Endometrial microvascular endothelial cells (primary cell): ENCODE measurements around the gene HMOX2. TPM values are rescaled to one million over a fixed set of nuclear protein-coding genes. Genes with fewer than 3 reads are reported as not detected.

ENCODE experiments used
- in situ Hi-C: cut with HindIII; loops from 2 replicates; pipeline ENCODE4 v1.10.0; 2017; ENCODE audit warnings: low sequenced_read_pairs, low pct_unique_long_range_greater_than_20kb; ENCODE audit errors: inconsistent ontology term
- total RNA-seq: library from RNA; depleted of rRNA; stranded (reverse); fragments of >200 nt; gene quantifications from one replicate; pipeline ENCODE4 v1.2.3, GENCODE V29; 2015; ENCODE audit errors: inconsistent ontology term

HMOX2 gene, protein sequence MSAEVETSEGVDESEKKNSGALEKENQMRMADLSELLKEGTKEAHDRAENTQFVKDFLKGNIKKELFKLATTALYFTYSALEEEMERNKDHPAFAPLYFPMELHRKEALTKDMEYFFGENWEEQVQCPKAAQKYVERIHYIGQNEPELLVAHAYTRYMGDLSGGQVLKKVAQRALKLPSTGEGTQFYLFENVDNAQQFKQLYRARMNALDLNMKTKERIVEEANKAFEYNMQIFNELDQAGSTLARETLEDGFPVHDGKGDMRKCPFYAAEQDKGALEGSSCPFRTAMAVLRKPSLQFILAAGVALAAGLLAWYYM
- 103 TPM for total RNA-seq

DNA sequence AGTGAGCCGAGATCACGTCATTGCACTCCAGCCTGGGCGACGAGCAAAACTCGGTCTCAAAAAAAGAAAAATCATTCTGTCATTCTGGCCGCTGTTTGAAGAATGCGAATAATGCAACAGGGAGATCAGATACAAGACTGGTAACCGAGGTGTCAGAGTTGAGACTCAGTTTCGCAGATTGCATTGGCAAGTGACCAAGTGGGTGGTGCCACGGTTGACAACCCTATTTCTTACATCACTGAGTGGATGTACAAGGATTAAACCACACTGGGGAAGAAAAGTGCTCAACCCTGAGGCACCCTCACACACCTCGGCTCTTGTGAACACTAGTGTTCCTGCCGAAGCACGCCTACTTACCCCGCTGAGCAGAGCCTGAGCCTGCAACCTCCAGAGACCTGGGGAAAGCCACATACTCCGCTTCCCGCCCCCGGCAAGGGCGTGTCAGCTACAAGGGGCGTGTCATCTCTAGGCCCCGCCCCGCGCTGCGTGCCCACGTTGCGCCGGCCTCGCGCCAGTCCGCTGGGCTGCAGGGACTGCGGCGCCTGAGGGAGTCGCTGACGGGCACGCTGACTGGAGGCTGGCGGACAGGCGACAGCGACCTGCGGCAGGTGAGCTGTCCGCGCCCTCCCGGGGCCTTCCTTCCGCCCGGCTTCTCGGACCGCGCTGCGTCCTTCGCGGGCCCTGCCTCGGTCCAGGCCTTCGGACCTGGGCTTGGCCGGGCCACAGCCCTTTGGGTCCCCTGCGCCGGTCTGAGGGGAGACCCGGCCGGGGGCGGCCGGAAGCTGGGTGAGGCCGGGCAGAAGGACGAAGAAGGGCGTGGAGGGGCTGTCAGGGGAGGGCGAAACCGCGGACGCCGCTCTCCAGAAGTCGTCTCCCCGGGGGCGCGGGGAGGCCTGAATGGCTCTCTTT, at the start of gene HMOX2:
HMOX2 (plus strand) TSS at position 519 of the 909 bp plus-strand sequence. CDS start 29,127 bp downstream, outside the sequence.
- in situ Hi-C loops: no loop called here

DNA sequence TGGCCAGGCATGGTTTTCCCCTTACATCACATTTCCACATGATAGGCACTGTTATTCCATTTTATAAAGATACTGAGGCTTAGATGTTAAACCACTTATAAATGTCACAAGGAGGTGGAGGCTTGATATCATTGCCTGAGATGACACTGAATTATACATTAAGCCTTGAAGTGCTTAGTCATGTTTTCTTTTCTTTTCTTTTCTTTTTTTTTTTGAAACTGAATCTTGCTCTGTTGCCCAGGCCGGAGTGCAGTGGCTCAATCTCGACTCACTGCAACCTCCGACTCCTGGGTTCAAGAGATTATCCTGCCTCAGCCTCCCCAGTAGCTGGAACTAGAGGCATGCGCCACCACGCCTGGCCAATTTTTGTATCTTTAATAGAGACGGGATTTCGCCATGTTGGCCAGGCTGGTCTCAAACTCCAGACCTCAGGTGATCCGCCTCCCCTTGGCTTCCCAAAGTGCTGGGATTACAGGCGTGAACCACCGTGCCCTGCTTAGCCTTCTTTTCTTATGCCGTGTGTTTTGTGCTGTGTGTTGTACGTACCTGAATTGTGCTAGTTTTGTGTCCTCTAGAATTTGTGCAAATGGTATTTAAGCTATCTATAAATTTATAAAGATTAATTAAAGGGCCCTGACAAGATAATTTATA, 49.4 kb upstream of the HMOX2 start:
- in situ Hi-C loops: no loop called here

DNA sequence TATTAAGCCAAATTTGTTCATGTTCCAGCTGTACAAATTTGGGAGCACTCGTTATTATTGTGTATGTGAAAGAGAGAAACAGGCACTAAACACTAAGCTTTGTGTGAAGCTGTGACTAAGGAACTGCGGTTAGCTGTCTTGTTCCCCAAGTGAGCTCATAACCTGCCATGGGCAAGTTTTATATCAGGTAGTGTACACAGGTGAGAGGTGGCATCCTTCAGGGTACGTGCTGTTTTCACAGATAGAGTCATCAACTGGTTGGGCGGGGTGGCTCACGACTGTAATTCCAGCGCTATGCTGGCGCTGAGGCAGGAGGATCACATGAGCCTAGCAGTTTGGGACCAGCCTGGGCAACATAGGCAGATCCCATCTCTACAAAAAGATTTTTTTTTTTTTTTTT, 47.7 kb upstream of the HMOX2 start:
- in situ Hi-C loops: no loop called here

DNA sequence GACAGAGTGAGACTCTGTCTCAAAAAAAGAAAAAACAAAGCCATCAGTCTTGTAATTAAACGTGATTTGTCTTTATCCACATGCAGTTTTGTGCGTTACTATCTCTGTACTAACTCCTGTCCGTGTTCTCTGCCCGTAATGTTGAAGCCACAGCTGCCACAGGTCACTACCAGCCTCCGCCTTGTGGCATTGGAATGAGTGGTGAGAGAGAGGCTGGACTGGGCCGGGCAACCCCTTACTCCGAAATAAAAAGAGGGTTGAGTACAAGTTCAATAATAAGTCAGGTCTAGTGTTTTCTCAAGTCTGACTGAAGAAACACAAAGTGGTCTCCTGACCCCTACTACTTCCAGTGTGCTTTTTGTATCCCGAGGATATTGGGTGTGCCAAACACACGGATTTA, 45.2 kb upstream of the HMOX2 start:
- in situ Hi-C loops: no loop called here

DNA sequence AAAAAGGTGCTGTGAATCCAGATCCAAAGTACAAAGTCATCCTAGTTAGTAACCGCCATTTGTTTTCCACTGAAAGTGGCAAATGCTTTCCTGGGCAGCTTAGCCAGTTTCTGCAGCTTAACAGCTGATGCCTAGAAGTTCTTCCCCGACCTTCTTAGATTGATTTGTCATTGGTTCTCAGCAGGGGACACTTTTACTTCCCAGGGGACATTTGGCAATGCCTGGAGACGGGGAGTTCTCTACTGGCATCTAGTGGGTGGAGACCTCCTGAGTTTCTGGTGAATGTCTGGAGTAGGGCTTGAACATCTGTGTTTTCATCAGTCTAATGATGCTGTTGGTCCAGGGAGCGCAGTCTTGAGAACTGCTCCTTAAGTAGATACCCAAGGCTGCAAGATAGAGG, 43.0 kb upstream of the HMOX2 start:
- in situ Hi-C loops: no loop called here

DNA sequence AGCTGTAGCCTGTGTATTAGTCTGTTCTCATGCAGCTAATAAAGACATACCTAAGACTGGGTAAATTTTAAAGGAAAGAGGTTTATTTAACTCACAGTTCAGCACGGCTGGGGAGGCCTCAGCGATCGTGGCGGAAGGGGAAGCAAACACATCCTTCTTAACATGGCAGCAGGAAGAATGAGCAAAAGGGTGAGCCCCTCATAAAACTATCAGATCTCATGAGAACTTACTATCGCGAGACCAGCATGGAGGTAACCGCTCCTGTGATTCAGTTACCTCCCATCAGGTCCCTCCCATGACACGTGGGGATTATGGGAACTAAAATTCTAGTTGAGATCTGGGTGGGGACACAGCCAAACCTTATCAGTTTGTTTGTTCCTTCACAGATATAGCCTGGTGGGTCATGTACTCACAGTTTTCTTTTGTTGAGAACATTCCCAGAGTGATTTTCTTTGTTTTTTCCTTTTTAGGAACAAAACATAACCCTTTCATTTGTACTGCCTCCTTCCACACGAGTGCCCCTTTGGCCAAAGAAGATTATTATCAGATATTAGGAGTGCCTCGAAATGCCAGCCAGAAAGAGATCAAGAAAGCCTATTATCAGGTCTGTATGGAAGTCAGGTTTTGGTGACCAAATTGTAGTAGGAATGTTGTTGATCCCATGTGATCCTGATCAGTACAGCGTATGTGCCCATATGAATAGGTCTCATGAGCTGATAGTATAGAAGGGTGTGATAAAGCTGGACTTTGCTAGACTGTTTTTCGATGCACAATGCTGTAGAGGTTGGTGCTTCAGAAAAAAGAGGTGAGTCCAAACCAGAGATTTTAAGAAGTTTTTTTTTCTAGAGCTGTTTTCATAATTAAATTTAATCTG, 42.0 kb upstream of the HMOX2 start:
- in situ Hi-C loops: no loop called here

DNA sequence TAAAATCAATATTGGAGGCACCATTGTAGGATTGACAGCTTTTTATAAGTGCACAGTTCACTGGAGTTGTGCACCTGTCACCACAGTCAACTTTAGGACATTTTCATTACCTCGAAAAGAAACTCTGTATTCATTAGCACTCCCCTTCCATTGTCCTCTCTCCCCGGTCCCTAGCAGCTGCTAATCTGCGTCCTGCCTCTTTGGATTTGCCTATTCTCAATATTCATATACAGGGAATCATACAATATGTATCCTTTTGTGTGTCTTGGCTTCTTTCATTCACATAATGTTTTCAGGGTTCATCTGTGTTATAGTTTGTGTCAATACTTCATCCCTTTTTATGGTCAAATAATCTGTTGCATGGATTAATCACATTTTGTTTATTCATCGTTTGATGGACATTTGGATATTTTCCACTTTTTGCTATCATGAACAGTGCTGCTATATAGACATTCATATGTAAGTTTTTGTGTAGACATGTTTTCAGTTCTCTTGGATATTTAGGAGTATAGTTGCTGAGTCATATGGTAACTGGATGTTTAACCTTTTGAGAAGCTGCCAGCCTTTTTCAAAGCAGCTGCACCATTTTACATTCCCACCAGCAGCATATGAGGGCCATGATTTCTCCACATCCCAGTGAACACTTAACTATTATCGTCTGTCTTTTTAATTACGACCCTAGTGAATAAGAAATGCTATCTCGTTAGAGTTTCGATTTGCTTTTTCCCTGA, 40.7 kb upstream of the HMOX2 start:
- in situ Hi-C loops: no loop called here

DNA sequence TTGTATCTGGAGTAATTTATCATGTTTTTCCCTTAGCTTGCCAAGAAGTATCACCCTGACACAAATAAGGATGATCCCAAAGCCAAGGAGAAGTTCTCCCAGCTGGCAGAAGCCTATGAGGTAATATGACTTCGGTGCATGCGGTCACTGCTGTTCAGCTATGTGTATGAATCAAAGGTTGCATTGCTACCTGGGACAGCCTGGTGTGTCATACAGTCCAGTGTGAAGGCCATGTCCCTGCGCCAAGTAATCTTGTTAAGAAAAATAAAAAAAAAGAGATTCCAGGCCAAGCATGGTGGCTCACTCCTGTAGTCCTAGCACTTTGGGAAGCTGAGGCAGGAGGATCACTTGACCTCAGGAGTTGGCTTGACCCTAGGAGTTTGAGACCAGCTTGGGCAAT, 38.8 kb upstream of the HMOX2 start:
- in situ Hi-C loops: no loop called here

DNA sequence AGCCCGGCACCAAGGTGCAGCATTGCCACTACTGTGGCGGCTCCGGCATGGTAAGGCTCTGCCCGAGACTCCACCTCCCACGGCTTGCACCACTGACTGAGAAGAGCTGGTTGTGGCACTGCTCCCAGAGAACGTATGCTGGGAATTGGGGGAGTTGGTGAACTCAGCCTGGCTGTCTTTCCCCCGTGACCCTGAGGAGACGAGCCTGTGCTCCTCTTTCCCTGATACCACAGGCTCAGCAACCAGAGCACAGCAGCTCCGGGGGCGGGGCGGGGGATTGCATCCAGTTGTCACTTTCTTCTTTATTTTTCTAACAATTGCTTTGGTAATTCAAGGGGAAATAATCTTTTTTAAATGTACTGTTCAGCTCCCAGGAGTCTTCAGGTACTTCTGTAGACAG, 33.8 kb upstream of the HMOX2 start:
- in situ Hi-C loops: no loop called here

DNA sequence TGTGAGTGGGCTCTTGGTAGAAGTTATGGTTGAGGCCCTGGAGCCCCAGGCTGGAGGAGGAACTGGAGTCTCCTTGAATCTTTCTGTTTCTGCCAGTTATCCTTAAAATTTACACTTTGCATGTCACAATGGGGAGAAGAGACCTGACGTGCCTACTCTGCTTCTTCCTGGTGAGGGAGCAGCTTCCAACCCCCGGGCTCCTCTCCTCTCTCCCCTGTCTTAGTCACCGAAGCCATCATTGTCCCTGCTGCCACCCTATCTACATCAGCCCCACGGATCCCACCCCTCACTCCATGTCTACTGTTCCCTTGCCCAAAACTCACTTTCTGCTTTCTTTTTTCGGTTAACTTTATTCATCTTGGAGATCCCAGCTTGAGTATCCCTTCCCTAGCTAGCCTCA, 32.9 kb upstream of the HMOX2 start:
- in situ Hi-C loops: no loop called here

DNA sequence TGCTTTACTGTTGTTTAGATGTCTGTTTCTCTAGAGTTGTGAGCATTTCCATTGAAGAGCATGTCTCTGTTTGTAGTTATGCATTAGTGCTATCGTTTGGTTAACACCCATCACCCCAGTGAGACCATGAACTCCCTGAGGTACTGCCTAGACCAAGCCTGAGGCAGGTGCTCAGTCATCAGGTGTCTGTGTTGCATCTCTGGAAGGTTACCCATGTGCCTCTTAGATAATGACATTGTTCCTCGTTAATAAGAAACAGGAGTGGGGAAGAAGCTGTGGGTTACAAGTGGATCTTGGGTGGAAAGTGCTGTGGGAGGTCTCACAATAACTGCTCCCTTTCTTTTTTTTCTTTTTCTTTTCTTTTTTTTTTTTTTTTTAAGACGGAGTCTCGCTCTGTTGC, 32.2 kb upstream of the HMOX2 start:
- in situ Hi-C loops: no loop called here

DNA sequence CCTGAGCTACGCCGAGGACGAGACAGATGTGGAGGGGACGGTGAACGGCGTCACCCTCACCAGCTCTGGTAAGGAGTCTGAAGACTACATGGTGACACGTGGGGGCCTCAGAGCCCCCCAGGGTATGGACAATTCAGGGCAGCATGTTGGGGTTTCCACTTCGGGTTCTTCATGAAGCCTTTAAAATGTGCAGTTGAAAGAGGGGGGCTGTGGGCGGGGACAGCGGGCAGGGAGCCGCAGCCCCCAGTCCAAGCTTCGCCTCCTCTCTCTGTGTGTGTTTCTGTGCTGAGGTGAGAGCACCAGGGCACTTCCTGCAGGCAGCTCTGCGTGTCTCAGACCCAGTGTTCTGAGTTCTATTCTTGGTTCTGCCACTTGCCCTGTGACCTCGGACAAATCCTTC, 25.8 kb upstream of the HMOX2 start:
- in situ Hi-C loops: loop anchor here (10.0 kb wide), 1 partner anchor 54 kb away; no protein-coding TSS in a partner anchor

DNA sequence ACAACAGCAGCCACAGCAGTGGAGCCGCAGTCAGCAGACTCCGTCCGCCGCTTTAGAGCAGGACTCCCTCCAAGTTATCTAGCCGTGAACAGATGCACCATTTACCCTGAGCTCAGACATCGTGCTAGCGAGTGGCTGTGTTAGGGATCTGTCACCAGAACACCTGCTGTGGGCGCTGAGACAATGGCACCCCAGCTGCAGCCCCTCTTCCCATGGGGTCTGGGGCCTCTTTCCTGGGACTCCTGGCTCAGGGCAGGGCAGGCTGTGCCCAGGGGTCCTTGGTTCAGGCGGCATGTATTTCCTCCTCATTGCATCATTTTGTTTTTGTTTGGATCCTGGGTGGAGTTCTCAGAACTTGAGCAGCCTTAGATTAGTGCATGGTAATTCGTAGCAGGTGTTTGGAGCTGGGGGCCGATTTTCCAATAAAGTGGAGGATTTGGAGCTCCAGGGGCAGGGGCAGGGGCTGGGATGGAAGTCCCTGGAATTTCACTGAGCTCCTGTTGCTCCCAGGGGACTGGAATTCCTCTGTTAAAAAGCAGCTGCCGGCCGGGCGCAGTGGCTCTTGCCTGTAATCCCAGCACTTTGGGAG, 25.2 kb upstream of the HMOX2 start:
- in situ Hi-C loops: loop anchor here (10.0 kb wide), 1 partner anchor 54 kb away; no protein-coding TSS in a partner anchor

DNA sequence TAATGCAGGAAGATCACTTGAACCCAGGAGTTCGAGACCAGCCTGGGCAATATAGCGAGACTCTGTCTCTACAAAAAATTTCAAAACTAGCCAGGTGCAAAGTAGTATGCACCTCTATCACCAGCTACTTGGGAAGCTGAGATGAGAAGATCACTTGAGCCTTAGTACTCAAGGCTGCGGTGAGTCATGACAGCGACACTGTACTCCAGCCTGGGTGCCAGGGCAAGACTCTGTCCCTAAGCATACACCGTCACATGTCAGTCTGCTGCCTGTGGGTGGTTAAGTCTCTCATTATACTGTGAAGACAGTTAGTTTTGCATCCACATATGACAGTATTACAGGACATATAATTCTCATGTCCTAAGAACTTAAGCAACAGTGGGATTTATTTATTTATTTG, 23.5 kb upstream of the HMOX2 start:
- in situ Hi-C loops: loop anchor here (10.0 kb wide), 1 partner anchor 52 kb away; no protein-coding TSS in a partner anchor

DNA sequence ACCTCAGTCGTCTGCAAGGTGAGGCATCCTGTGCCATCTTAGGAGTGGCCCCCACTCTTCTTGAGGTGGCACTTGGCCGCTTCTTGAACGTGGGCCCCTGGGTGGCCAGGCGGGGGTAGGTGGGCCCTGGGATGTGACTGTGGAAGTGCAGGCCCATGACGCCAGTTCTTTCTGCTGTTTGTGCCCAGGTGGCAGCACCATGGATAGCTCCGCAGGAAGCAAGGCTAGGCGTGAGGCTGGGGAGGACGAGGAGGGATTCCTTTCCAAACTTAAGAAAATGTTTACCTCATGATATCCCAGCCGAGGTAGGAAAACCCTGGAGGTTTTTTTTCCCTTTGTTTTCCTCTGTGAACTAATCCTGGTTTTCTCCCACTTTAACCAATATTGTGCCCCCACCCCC, 21.6 kb upstream of the HMOX2 start:
- in situ Hi-C loops: loop anchor here (10.0 kb wide), 1 partner anchor 50 kb away; no protein-coding TSS in a partner anchor

DNA sequence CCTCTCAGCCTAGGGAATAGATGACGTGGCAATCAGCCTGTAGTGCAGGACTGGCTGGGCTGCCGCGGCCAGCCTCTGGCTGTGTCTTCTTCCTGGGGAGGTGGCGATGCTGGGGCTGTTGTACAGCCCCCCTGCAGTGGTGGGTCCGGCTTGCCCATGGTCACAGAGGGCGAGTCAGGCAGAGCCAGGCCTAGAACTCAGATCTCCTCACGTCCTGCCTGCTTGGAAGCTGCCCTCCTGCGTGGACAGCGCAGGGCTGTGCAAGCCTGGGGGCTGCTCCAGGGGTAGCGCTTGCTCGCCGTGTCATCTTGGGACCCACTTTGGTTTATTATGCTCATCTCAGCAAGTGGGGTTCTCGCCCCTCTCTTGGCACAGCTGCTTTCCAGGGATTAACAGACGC, 21.1 kb upstream of the HMOX2 start:
- in situ Hi-C loops: loop anchor here (10.0 kb wide), 1 partner anchor 50 kb away; no protein-coding TSS in a partner anchor

DNA sequence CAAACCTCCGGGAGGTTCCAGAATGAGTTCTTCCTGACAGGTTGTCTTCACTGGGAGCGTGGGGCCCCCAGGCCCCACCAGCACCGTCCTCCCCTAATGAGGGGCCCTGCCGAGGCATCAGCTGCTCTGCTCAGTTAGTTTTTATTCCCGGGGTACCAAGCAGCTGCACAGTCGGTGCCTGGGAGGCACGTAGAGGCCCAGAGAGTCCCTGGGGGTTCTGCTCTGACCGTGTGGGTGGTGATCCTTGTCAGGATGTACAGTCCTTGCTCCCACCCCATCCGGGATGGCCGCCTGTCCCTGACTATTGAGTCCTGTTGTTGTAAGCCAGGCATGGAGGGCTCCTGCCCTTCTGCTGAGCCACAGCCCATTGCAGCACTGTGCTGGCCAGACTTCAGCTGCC, 20.2 kb upstream of the HMOX2 start:
- in situ Hi-C loops: loop anchor here (10.0 kb wide), 1 partner anchor 49 kb away; no protein-coding TSS in a partner anchor

DNA sequence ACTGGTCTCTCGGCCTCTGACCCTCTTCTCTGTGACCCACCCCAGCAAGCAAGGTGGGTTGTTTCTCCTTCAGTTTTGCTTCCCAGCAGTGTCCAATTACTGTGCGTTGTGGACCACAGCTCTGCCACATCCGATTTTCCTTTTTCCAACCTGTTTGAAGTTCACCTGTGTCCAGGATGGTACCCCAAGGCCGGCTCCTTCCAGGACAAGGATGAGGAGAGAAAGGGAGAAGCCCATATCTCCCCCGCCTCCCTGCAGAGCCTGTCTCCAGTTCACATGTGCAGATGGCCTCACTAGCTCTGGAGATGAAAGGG, 15.3 kb upstream of the HMOX2 start:
- in situ Hi-C loops: no loop called here
